ENCODE data around the gene CDC37L1.

- TF ChIP-seq, protein P1, sequence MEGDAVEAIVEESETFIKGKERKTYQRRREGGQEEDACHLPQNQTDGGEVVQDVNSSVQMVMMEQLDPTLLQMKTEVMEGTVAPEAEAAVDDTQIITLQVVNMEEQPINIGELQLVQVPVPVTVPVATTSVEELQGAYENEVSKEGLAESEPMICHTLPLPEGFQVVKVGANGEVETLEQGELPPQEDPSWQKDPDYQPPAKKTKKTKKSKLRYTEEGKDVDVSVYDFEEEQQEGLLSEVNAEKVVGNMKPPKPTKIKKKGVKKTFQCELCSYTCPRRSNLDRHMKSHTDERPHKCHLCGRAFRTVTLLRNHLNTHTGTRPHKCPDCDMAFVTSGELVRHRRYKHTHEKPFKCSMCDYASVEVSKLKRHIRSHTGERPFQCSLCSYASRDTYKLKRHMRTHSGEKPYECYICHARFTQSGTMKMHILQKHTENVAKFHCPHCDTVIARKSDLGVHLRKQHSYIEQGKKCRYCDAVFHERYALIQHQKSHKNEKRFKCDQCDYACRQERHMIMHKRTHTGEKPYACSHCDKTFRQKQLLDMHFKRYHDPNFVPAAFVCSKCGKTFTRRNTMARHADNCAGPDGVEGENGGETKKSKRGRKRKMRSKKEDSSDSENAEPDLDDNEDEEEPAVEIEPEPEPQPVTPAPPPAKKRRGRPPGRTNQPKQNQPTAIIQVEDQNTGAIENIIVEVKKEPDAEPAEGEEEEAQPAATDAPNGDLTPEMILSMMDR (IDR thresholded peaks at IDR 0.05) = no peak
- TF ChIP-seq POLR2A (IDR thresholded peaks at IDR 0.05) = no peak
These were observed 24.8 kb upstream of the CDC37L1 start for GRCh38 chr9:4654538-4654937.
